ENCODE measurements around the gene ZEB2.

Gene ZEB2

GRCh38 chr2:144515099-144515695 lies 4.7 kb downstream of the ZEB2 start:
- TF ChIP-seq CTCF (IDR thresholded peaks at IDR 0.05; ENCODE audit: low read length, missing control alignments): no peak
- peak overlapping the region; percentile 86 for H3K4me3 ChIP-seq (replicated peaks; ENCODE audit: low read depth, low read length)
- no peak for DNase-seq (ENCODE audit: low read depth)

DNA sequence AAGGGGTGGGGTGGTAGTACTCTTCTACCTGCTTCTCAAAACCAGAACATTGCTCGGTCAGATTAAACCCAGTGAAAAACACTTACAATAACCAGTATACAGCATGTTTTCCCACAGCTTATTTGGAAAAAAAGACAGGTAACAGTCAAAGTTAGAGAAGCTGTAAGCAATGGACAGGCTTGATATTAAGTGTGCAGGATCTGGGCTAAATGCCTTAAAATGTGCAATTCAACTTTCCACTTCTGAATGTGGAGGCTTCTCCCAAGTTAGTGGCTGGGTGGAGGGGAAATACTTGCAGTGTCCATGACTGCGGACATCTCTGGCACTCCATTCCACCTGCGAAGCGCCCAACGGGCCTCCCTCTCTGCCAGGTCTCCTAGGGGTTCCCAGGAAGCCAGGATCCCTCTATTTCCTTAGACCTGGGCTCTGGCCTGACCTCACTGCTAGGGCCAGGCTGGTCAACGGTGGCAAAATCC lies 5.3 kb downstream of the ZEB2 start:
- TF ChIP-seq CTCF (IDR thresholded peaks at IDR 0.05; ENCODE audit: low read length, missing control alignments): no peak
- DNase-seq (ENCODE audit: low read depth): no peak
- peak overlapping the region; percentile 86 for H3K4me3 ChIP-seq (replicated peaks; ENCODE audit: low read depth, low read length)

GRCh38 chr2:144513388-144514101 lies 6.4 kb downstream of the ZEB2 start:
- peak overlapping the region; percentile 86 for H3K4me3 ChIP-seq (replicated peaks; ENCODE audit: low read depth, low read length)
- DNase-seq (ENCODE audit: low read depth): peak; percentile 80
- TF ChIP-seq CTCF (IDR thresholded peaks at IDR 0.05; ENCODE audit: low read length, missing control alignments): no peak

DNA sequence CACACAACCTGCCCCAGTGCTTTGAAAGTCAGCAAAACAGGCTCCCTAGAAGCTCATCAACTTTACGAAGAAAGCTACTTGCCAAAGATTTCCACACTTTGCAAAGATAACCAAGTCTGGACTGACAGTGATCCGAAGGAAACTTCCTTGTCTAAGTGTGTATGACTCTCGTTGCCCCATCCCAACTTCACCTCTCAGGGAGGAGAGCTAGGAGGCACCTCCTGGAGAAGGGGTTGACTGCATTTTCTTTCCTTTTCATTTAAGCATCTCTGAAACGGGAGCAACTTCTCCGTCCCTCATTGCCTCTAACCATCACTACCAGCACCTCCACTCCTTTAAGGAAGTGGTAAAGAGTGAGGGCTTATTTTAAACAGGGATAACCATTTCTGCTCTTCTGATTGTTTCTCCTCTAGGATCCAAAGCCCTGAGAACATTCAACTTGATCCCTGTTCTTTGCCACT lies 7.0 kb downstream of the ZEB2 start:
- H3K4me3 ChIP-seq (replicated peaks; ENCODE audit: low read depth, low read length): peak overlapping the region; percentile 86
- TF ChIP-seq CTCF (IDR thresholded peaks at IDR 0.05; ENCODE audit: low read length, missing control alignments): no peak
- no peak for DNase-seq (ENCODE audit: low read depth)

DNA sequence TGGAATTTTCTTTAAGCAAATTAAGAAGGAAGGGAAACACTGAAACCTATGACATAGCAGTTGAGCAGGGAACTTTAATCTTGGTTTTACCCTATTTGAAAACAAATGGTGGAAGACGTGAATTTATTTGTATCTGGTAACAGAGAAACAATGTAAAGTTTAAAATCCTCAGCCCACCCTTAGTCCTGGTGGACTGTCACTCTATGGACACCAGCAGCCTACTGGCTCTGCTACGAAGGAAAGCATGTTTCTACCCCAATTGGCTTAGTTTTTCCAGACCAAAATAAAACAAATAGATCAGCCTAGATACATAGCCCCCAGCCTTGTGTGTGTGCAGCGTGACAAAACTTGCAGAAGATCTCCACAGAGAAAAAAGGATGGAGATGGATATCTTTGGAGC lies 7.4 kb downstream of the ZEB2 start:
- peak overlapping the region; percentile 86 for H3K4me3 ChIP-seq (replicated peaks; ENCODE audit: low read depth, low read length)
- no peak for DNase-seq (ENCODE audit: low read depth)
- no peak for TF ChIP-seq CTCF (IDR thresholded peaks at IDR 0.05; ENCODE audit: low read length, missing control alignments)

DNA sequence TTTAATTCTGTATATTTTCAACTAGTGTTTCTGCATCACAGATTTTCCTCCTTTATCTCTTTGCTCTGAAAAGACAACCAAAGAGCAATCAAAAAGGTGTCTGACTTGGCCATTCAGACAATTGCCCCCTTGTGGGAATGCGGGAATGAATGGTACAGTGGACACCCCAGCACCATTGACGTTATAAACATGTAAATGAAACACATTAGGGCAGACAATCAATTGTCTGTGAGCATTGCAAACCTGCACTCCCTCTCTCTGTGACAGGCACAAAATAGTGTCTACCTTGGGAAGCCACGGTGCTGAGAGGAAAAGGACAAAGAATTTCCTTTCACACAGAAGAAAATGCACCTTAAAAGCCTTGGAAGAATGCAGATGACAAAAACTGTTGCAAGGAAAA lies 8.0 kb downstream of the ZEB2 start:
- no peak overlapping the region for H3K4me3 ChIP-seq (replicated peaks; ENCODE audit: low read depth, low read length)
- TF ChIP-seq CTCF (IDR thresholded peaks at IDR 0.05; ENCODE audit: low read length, missing control alignments): peak; percentile 3

More for the DNA sequence above, 8.0 kb downstream of the ZEB2 start:
- no peak for DNase-seq (ENCODE audit: low read depth)

Measured in fibroblast of pulmonary artery (primary cell).